ENCODE data around the gene GALNT18.

GALNT18 gene

GRCh38 chr11:11397036-11397415 lies 224.8 kb downstream of the GALNT18 start:
- no peaks in the 10 kb centered on the region for H3K4me1 ChIP-seq (ENCODE audit: control insufficient read depth, insufficient read depth, low read length)
- H3K36me3 ChIP-seq (ENCODE audit: control insufficient read depth in 2 of 2, insufficient read depth in 1 of 2, low read length in 2 of 2): no peaks in the 10 kb centered on the region
- H3K4me3 ChIP-seq (ENCODE audit: low read depth, low read length): no peak overlapping the region
- ChIA-PET POLR2A (no interaction called here), CTCF (no interaction called here)
- H3K9me3 ChIP-seq (ENCODE audit: control insufficient read depth, insufficient read depth, low read depth, low read length): no peaks in the 10 kb centered on the region
- H3K27ac ChIP-seq (ENCODE audit: extremely low read depth, low read depth, low read length): no peak overlapping the region
- TF ChIP-seq KLF8 (tag by site-specific recombination; IDR thresholded peaks at IDR 0.05): no peak
- TF ChIP-seq ZNF501 (tag by site-specific recombination; IDR thresholded peaks at IDR 0.05): no peak
- no peak for TF ChIP-seq ZNF830 (tag by site-specific recombination; IDR thresholded peaks at IDR 0.05; ENCODE audit: low read depth)
- no peak for TF ChIP-seq ZNF366 (tag by site-specific recombination; conservative IDR thresholded peaks at IDR 0.05)
- TF ChIP-seq PRDM6 (tag by site-specific recombination; IDR thresholded peaks at IDR 0.05): no peak
- no peak for TF ChIP-seq MYNN (tag by site-specific recombination; IDR thresholded peaks at IDR 0.05; ENCODE audit: borderline replicate concordance)
- no peak for TF ChIP-seq ZBTB17 (tag by site-specific recombination; IDR thresholded peaks at IDR 0.05)
- no peak for TF ChIP-seq ZNF785 (tag by site-specific recombination; IDR thresholded peaks at IDR 0.05)
- no peak for TF ChIP-seq ZNF560 (tag by site-specific recombination; IDR thresholded peaks at IDR 0.05; ENCODE audit: borderline replicate concordance)
- TF ChIP-seq ZSCAN5A (tag by site-specific recombination; IDR thresholded peaks at IDR 0.05): no peak
- TF ChIP-seq ZNF19 (tag by site-specific recombination; IDR thresholded peaks at IDR 0.05; ENCODE audit: low read depth): no peak
- TF ChIP-seq ZNF391 (tag by site-specific recombination; IDR thresholded peaks at IDR 0.05; ENCODE audit: borderline replicate concordance, low read depth): no peak
- TF ChIP-seq EGR2 (tag by site-specific recombination; IDR thresholded peaks at IDR 0.05; ENCODE audit: low read depth): no peak
- no peak for TF ChIP-seq ZFHX2 (tag by site-specific recombination; conservative IDR thresholded peaks at IDR 0.05)
- no peak for TF ChIP-seq ZNF664 (tag by site-specific recombination; IDR thresholded peaks at IDR 0.05)
- TF ChIP-seq ZNF514 (tag by site-specific recombination; IDR thresholded peaks at IDR 0.05): no peak
- TF ChIP-seq YY1 (tag by site-specific recombination; IDR thresholded peaks at IDR 0.05): no peak
- no peak for TF ChIP-seq GLI4 (tag by site-specific recombination; IDR thresholded peaks at IDR 0.05)
- no peak for TF ChIP-seq ZNF585B (tag by site-specific recombination; IDR thresholded peaks at IDR 0.05)
- TF ChIP-seq TCF7L2 (IDR thresholded peaks at IDR 0.05; ENCODE audit: borderline replicate concordance, low read depth, low read length): no peak

DNA sequence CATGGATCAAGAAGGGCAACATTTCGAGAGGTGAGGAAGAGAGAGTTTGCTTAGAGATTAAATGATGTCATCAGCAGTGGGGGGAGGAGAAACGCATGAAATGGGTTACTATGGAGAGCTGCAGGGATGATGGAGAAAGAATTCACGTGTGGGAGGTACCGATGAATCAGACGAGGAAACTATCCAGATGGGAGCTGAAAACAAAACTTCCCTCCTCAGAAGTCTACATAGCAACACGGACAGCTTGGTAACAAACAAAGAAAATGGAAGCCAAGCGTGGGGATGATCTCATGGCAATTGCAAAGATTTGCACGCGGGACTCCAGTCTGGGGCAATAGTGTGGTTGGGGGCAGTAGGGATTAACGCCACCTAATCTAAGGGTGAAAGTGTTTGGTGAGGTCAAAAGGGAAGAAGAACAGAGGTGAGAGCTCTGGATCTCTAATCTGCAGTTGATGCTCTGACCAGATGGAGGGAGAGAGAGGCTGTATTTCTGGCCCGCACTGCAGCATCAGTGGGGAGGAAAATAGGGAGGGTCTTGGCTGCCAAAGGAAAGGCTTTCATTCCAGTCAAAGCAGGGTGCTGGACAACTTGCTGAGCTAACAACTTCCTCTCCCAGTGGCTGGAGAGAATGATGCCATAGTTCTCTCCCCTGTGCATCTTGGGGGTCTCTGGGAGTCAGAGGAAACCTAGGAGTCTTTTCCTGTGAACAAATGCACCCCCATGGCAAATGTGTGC lies 225.3 kb downstream of the GALNT18 start:
- TF ChIP-seq ZFHX2 (tag by site-specific recombination; conservative IDR thresholded peaks at IDR 0.05): peak; percentile 24; the same call in 1 of the 2 replicates
- no peak for TF ChIP-seq EGR2 (tag by site-specific recombination; IDR thresholded peaks at IDR 0.05; ENCODE audit: low read depth)
- no peak for TF ChIP-seq ZNF341 (tag by site-specific recombination; IDR thresholded peaks at IDR 0.05; ENCODE audit: low read depth)
- peak; percentile 59 for TF ChIP-seq ATF2 (tag by site-specific recombination; IDR thresholded peaks at IDR 0.05; ENCODE audit: low read depth)
- no peak overlapping the region for H3K27ac ChIP-seq (ENCODE audit: extremely low read depth, low read depth, low read length)
- CTCF ChIA-PET: interaction anchor here (0.5 kb wide), 1 partner anchor 357 kb away, joined by 3 read pairs; no protein-coding TSS in a partner anchor

More for the DNA sequence above, 225.3 kb downstream of the GALNT18 start:
- POLR2A ChIA-PET: no interaction called here
- H3K9me3 ChIP-seq (ENCODE audit: control insufficient read depth, insufficient read depth, low read depth, low read length): no peaks in the 10 kb centered on the region
- no peak overlapping the region for H3K4me3 ChIP-seq (ENCODE audit: low read depth, low read length)
- no peaks in the 10 kb centered on the region for H3K4me1 ChIP-seq (ENCODE audit: control insufficient read depth, insufficient read depth, low read length)
- no peaks in the 10 kb centered on the region for H3K36me3 ChIP-seq (ENCODE audit: control insufficient read depth in 2 of 2, insufficient read depth in 1 of 2, low read length in 2 of 2)
